Esophagus (tissue), 2 donors: ENCODE measurements around the gene MYPN. TPM values are rescaled to one million over a fixed set of nuclear protein-coding genes. Genes with fewer than 3 reads are reported as not detected.

Experiments
- H3K27ac ChIP-seq, 2 donors: one replicate each; pipeline ENCODE4 v1.5.1; 2013; ENCODE audit warnings: low read depth in 2 of 2, mild to moderate bottlenecking in 2 of 2, inconsistent platforms in 1 of 2, low read length in 1 of 2, moderate library complexity in 1 of 2
- H3K27me3 ChIP-seq, 2 donors: one replicate each; pipeline ENCODE4 v1.6.1; 2013; ENCODE audit warnings: low read length in 2 of 2, control low read depth in 1 of 2, mild to moderate bottlenecking in 1 of 2; ENCODE audit not compliant: insufficient read depth in 2 of 2, control insufficient read depth in 1 of 2
- H3K36me3 ChIP-seq, 2 donors: one replicate each; pipeline ENCODE4 v1.6.1; 2013; ENCODE audit warnings: low read length in 1 of 2; ENCODE audit not compliant: control insufficient read depth in 2 of 2, insufficient read depth in 2 of 2
- H3K4me1 ChIP-seq, 2 donors: one replicate each; pipeline ENCODE4 v1.6.1; 2013; ENCODE audit warnings: low read length in 1 of 2; ENCODE audit not compliant: control insufficient read depth in 2 of 2, insufficient read depth in 2 of 2
- H3K4me3 ChIP-seq, 2 donors: one replicate each; pipeline ENCODE4 v1.5.1; 2013; ENCODE audit warnings: low read length in 2 of 2, mild to moderate bottlenecking in 2 of 2, low read depth in 1 of 2, moderate library complexity in 1 of 2
- H3K9me3 ChIP-seq, 2 donors: one replicate each; pipeline ENCODE4 v1.6.1; 2013; ENCODE audit warnings: mild to moderate bottlenecking in 2 of 2, low read depth in 1 of 2, low read length in 1 of 2, moderate library complexity in 1 of 2; ENCODE audit not compliant: control insufficient read depth in 2 of 2, insufficient read depth in 1 of 2
- WGBS, 2 donors: extraction: QIAGEN DNeasy Blood & Tissue Kit; methylation state at CpG; one replicate each; pipeline ENCODE4 v1.1.7; 2013; 5-methylcytosine and 5-hydroxymethylcytosine counted together
- polyA plus RNA-seq, 2 donors: library from polyadenylated mRNA; stranded (reverse); fragments of 200-250 nt; gene quantifications; one replicate each; pipeline ENCODE4 v1.2.3, GENCODE V29; 2013
- donor health status: healthy with polysubstance abuse.
- donor health status: Bipolar disorder and iron deficiency.

The MYPN gene
- polyA plus RNA-seq, 2 donors = 0.01 TPM; not detected in 1

GRCh38 chr10:68087685-68088401 lies 21.4 kb upstream of the MYPN start:
- H3K4me1 ChIP-seq = peaks cover 0 to 2% of the 10 kb centered on the region in 2 donors
- H3K4me3 ChIP-seq = no peak overlapping the region
- no peak overlapping the region for H3K27ac ChIP-seq
- no peaks in the 10 kb centered on the region for H3K9me3 ChIP-seq
- no peaks in the 10 kb centered on the region for H3K27me3 ChIP-seq
- H3K36me3 ChIP-seq = no peaks in the 10 kb centered on the region
- WGBS, 2 donors = 27 to 45% methylated on average over 2 of the region's 2 CpGs

DNA sequence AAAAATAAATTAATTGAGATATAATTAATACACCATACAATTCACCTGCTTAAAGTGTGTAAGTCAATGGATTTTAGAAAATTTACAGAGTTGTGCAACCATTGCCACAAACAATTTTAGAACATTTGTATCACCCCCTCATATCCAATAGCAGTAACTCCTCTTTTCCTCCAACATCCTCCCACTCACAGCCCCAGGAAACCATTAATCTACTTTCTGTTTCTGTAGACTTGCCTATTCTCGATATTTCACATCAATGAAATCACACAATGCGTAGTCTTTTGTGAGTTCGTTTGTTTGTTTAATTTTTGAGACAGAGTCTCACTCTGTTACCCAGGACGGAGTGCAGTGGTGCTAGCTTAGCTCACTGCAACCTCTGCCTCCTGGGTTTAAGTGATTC lies 20.5 kb upstream of the MYPN start:
- Histone ChIP-seq H3K36me3 (no peaks in the 10 kb centered on the region), H3K4me3 (no peak overlapping the region), H3K9me3 (no peaks in the 10 kb centered on the region), H3K27me3 (no peaks in the 10 kb centered on the region), H3K4me1 (peaks cover 0 to 2% of the 10 kb centered on the region in 2 donors), H3K27ac (no peak overlapping the region)
- WGBS, 2 donors = 30 to 43% methylated on average over 4 of the region's 4 CpGs

DNA sequence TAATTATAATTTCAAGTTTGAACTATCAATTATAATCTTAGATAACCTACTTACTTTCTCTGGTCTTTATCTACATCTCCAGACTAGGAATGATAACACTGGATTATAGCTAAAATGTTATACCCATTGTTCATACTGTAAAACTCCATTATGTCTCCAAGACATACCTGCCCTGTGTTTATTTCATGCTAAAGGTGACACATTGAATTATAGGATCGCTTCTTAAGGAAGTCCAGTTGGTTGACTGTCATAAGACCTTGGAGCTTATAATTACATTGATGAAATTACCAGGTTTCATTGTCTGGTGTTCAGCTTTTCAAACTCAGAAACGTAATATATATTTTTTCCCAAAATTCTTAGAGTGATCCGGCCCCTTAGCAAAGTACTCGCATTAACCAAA lies 18.7 kb upstream of the MYPN start:
- WGBS, 2 donors = 86 to 87% methylated on average over 4 of the region's 4 CpGs
- Histone ChIP-seq H3K27ac (no peak overlapping the region), H3K4me3 (no peak overlapping the region), H3K27me3 (no peaks in the 10 kb centered on the region), H3K9me3 (no peaks in the 10 kb centered on the region), H3K36me3 (no peaks in the 10 kb centered on the region), H3K4me1 (peaks cover 0 to 2% of the 10 kb centered on the region in 2 donors)

GRCh38 chr10:68092512-68092911 lies 16.8 kb upstream of the MYPN start:
- Histone ChIP-seq H3K27ac (no peak overlapping the region), H3K4me3 (no peak overlapping the region), H3K4me1 (peaks cover 0 to 2% of the 10 kb centered on the region in 2 donors), H3K27me3 (no peaks in the 10 kb centered on the region), H3K9me3 (no peaks in the 10 kb centered on the region), H3K36me3 (no peaks in the 10 kb centered on the region)
- WGBS, 2 donors = 91 to 93% methylated on average over 2 of the region's 2 CpGs

- whole genome bisulfite sequencing, 2 donors = 68 to 70% methylated on average over 2 of the region's 2 CpGs
- Histone ChIP-seq H3K9me3 (no peaks in the 10 kb centered on the region), H3K4me3 (no peak overlapping the region), H3K4me1 (no peaks in the 10 kb centered on the region), H3K36me3 (no peaks in the 10 kb centered on the region), H3K27ac (no peak overlapping the region), H3K27me3 (no peaks in the 10 kb centered on the region)
These were observed 14.1 kb upstream of the MYPN start for GRCh38 chr10:68095153-68095552.

DNA sequence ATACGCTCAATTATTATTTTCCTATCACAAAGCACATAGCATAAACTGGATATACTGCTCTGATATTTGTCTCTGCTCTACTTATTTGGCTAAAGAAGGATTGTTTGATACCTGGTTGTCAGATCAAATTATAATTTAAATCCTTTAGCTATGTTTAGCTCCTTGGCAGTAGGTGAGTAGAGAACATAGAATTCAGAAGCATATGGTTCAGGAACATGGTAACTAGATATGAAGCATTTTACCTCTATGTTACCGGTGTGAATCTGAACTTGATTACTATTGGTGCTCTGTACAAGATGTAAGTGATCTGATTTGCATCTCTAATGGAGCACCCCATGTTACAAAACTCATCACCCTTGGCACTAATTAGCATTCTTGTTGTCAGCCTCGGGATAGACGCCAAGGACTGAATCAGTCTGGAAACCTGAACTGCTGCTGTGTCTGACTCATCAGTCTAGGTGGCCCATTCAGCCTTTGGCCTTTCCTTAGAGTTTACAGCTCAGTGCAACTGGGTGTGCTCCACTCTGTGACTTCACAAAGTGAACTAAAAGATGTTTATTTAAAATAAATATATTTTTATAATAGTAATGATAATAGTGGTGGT lies 12.3 kb upstream of the MYPN start:
- no peaks in the 10 kb centered on the region for H3K4me1 ChIP-seq
- no peaks in the 10 kb centered on the region for H3K27me3 ChIP-seq
- 47 to 52% methylated on average over 4 of the region's 4 CpGs for WGBS, 2 donors
- H3K4me3 ChIP-seq = no peak overlapping the region
- H3K27ac ChIP-seq = no peak overlapping the region
- H3K36me3 ChIP-seq = no peaks in the 10 kb centered on the region
- H3K9me3 ChIP-seq = no peaks in the 10 kb centered on the region

GRCh38 chr10:68099736-68100135 lies 9.6 kb upstream of the MYPN start:
- H3K9me3 ChIP-seq = no peaks in the 10 kb centered on the region
- no peaks in the 10 kb centered on the region for H3K4me1 ChIP-seq
- H3K27ac ChIP-seq = no peak overlapping the region
- WGBS, 2 donors = 93 to 98% methylated on average over 3 of the region's 3 CpGs
- no peak overlapping the region for H3K4me3 ChIP-seq
- H3K27me3 ChIP-seq = no peaks in the 10 kb centered on the region
- no peaks in the 10 kb centered on the region for H3K36me3 ChIP-seq

GRCh38 chr10:68101066-68101465 lies 8.2 kb upstream of the MYPN start:
- Histone ChIP-seq H3K36me3 (no peaks in the 10 kb centered on the region), H3K4me3 (no peak overlapping the region), H3K4me1 (no peaks in the 10 kb centered on the region), H3K9me3 (no peaks in the 10 kb centered on the region), H3K27ac (no peak overlapping the region), H3K27me3 (no peaks in the 10 kb centered on the region)
- 88 to 89% methylated on average over 2 of the region's 2 CpGs for WGBS, 2 donors

GRCh38 chr10:68103261-68103878 lies 5.9 kb upstream of the MYPN start:
- no peak overlapping the region for H3K27ac ChIP-seq
- no peaks in the 10 kb centered on the region for H3K9me3 ChIP-seq
- H3K36me3 ChIP-seq = no peaks in the 10 kb centered on the region
- WGBS, 2 donors = 77% methylated on average over 4 of the region's 4 CpGs
- H3K4me1 ChIP-seq = no peaks in the 10 kb centered on the region
- no peak overlapping the region for H3K4me3 ChIP-seq
- H3K27me3 ChIP-seq = no peaks in the 10 kb centered on the region
